ENCODE results near the gene FNDC7. TPM values are rescaled to one million over a fixed set of nuclear protein-coding genes. Genes with fewer than 3 reads are reported as not detected.

Gene FNDC7
- total and polyA plus RNA-seq, 9 of the 15 experiments (the other 6 are each of a cell fraction or from before 2014, with no cell fraction given) = not detected

GRCh38 chr1:108725906-108726305, 13.2 kb downstream of the FNDC7 start:
- no peak for FAIRE-seq
- no peaks in the 10 kb centered on the region for H3K9me1 ChIP-seq (ENCODE audit: control insufficient read depth, insufficient read depth, low read length)
- BruUV-seq (replicated peaks) = no TSS peak
- H3K4me3 ChIP-seq = no peak overlapping the region
- TF ChIP-seq CBX8 (IDR thresholded peaks at IDR 0.05; ENCODE audit: borderline replicate concordance, extremely low read depth, low read depth, low read length, poor library complexity, severe bottlenecking) (no peak), ZNF146 (CRISPR knock-in tag; IDR thresholded peaks at IDR 0.05; ENCODE audit: unreplicated experiment) (no peak), ZNF280A (IDR thresholded peaks at IDR 0.05; ENCODE audit: low read depth, partially characterized antibody) (no peak), CBX3 (IDR thresholded peaks at IDR 0.05; ENCODE audit: borderline replicate concordance in 1 of 2, low read length in 2 of 2) (no peak), HLTF (IDR thresholded peaks at IDR 0.05) (no peak), BRCA1 (IDR thresholded peaks at IDR 0.05) (no peak), BRCA1 (CRISPR knock-in tag; IDR thresholded peaks at IDR 0.05) (no peak), BACH1 (tag; IDR thresholded peaks at IDR 0.05) (no peak), SIX5 (IDR thresholded peaks at IDR 0.05; ENCODE audit: borderline replicate concordance in 1 of 2, insufficient read depth in 1 of 2, low read depth in 1 of 2, low read length in 2 of 2) (no peak), AFF1 (IDR thresholded peaks at IDR 0.05; ENCODE audit: low read depth in 1 of 2, partially characterized antibody in 2 of 2) (no peak), POLR2AphosphoS2 (IDR thresholded peaks at IDR 0.05; ENCODE audit: low read length) (no peak), CCAR2 (IDR thresholded peaks at IDR 0.05; ENCODE audit: low read depth, low read length) (no peak), SAFB (IDR thresholded peaks at IDR 0.05; ENCODE audit: borderline replicate concordance, low read depth, low read length) (no peak), ZNF764 (CRISPR knock-in tag; IDR thresholded peaks at IDR 0.05; ENCODE audit: low read depth) (no peak), HCFC1 (IDR thresholded peaks at IDR 0.05; ENCODE audit: low read depth, low read length) (no peak)
- H3K79me2 ChIP-seq (ENCODE audit: control insufficient read depth, insufficient read depth, low read length) = no peaks in the 10 kb centered on the region
- no peak for ATAC-seq
- WGBS (ENCODE audit: insufficient coverage, low coverage, missing lambda C conversion rate) = 5% methylated on average over 1 of the region's 1 CpG
- H3K27me3 ChIP-seq (ENCODE audit: control insufficient read depth in 2 of 2, insufficient read depth in 2 of 2, low read length in 2 of 2) = peaks cover 21 to 25% of the 10 kb centered on the region in 2 experiments; a peak in 4 of 5 replicates
- H4K20me1 ChIP-seq (replicated peaks; ENCODE audit: control insufficient read depth, insufficient read depth, low read length) = no peaks in the 10 kb centered on the region
- H3K36me3 ChIP-seq (ENCODE audit: control insufficient read depth, insufficient read depth, low read length) = no peaks in the 10 kb centered on the region
- no peaks in the 10 kb centered on the region for H3K9me3 ChIP-seq (replicated peaks; ENCODE audit: control insufficient read depth, insufficient read depth, low read depth, low read length)
- no peak overlapping the region for H3K27ac ChIP-seq (ENCODE audit: extremely low read depth, low read depth, low read length)
- ChIA-PET CTCF (ENCODE audit: low intra/inter-chr PET ratio) (no interaction called here), POLR2A (interaction anchor here (0.6 kb wide), 1 partner anchor 94 kb away, joined by 3 read pairs; no protein-coding TSS in a partner anchor)
- H3K4me2 ChIP-seq (ENCODE audit: insufficient read depth, low read length) = no peak overlapping the region
- peaks cover 0 to 3% of the 10 kb centered on the region in 2 experiments; a peak in 1 of 5 replicates for H3K4me1 ChIP-seq (replicated peaks in 1 of 2; ENCODE audit: control insufficient read depth in 2 of 2, insufficient read depth in 2 of 2, low read length in 2 of 2)
- no peak for DNase-seq (ENCODE audit: extremely low read depth in 1 of 4, low spot score in 3 of 4)
- H2AFZ ChIP-seq (ENCODE audit: low read depth, low read length) = no peak overlapping the region
- intact Hi-C loops (cut with micrococcal nuclease) (no loop called here), in situ Hi-C loops (cut with MboI) (no loop called here)
- H3K9ac ChIP-seq (ENCODE audit: insufficient read depth in 1 of 2, low read depth in 2 of 2, low read length in 2 of 2) = no peak overlapping the region
